ENCODE measurements around the gene LY6G5B.

LY6G5B gene

GRCh38 chr6:31689249-31690110, 19.7 kb downstream of the LY6G5B start:
- TF ChIP-seq CTCF (IDR thresholded peaks at IDR 0.05; ENCODE audit: unreplicated experiment in 3 of 3): peak in 2 of 3 experiments; percentile 13 to 30
- Mint-ChIP-seq H3K27me3 (ENCODE audit: low read depth) (no peaks in the 10 kb centered on the region), H3K4me1 (peaks cover 8% of the 10 kb centered on the region), H3K9me3 (no peaks in the 10 kb centered on the region), H3K36me3 (ENCODE audit: low read depth) (peaks cover 66% of the 10 kb centered on the region), H3K27ac (no peak overlapping the region), H3K4me3 (no peak overlapping the region)

GRCh38 chr6:31690231-31691077, 20.7 kb downstream of the LY6G5B start:
- no peaks in the 10 kb centered on the region for H3K27me3 Mint-ChIP-seq (ENCODE audit: low read depth)
- peaks cover 8% of the 10 kb centered on the region for H3K4me1 Mint-ChIP-seq
- no peak for TF ChIP-seq CTCF (IDR thresholded peaks at IDR 0.05; ENCODE audit: unreplicated experiment in 3 of 3)
- peaks cover 69% of the 10 kb centered on the region for H3K36me3 Mint-ChIP-seq (ENCODE audit: low read depth)
- no peak overlapping the region for H3K4me3 Mint-ChIP-seq
- no peaks in the 10 kb centered on the region for H3K9me3 Mint-ChIP-seq
- H3K27ac Mint-ChIP-seq: peak overlapping the region in 1 of 3 experiments; percentile 62

- Mint-ChIP-seq H3K4me1 (peaks cover 8% of the 10 kb centered on the region), H3K36me3 (ENCODE audit: low read depth) (peaks cover 63% of the 10 kb centered on the region), H3K9me3 (no peaks in the 10 kb centered on the region), H3K4me3 (no peak overlapping the region), H3K27ac (no peak overlapping the region), H3K27me3 (ENCODE audit: low read depth) (no peaks in the 10 kb centered on the region)
- no peak for TF ChIP-seq CTCF (IDR thresholded peaks at IDR 0.05; ENCODE audit: unreplicated experiment in 3 of 3)
These were observed 21.3 kb downstream of the LY6G5B start for GRCh38 chr6:31691078-31691463.

- Mint-ChIP-seq H3K4me3 (no peak overlapping the region), H3K4me1 (peaks cover 8% of the 10 kb centered on the region), H3K27ac (no peak overlapping the region), H3K27me3 (ENCODE audit: low read depth) (no peaks in the 10 kb centered on the region), H3K9me3 (no peaks in the 10 kb centered on the region), H3K36me3 (ENCODE audit: low read depth) (peaks cover 61% of the 10 kb centered on the region)
- TF ChIP-seq CTCF (IDR thresholded peaks at IDR 0.05; ENCODE audit: unreplicated experiment in 3 of 3): no peak
These were observed 21.9 kb downstream of the LY6G5B start for GRCh38 chr6:31691564-31692108.

GRCh38 chr6:31692353-31692752, 22.6 kb downstream of the LY6G5B start:
- no peaks in the 10 kb centered on the region for H3K9me3 Mint-ChIP-seq
- no peak overlapping the region for H3K4me3 Mint-ChIP-seq
- H3K36me3 Mint-ChIP-seq (ENCODE audit: low read depth): peaks cover 61% of the 10 kb centered on the region
- no peak for TF ChIP-seq CTCF (IDR thresholded peaks at IDR 0.05; ENCODE audit: unreplicated experiment in 3 of 3)
- H3K27ac Mint-ChIP-seq: no peak overlapping the region
- H3K4me1 Mint-ChIP-seq: peaks cover 6% of the 10 kb centered on the region
- no peaks in the 10 kb centered on the region for H3K27me3 Mint-ChIP-seq (ENCODE audit: low read depth)
